Neuronal stem cell (in vitro differentiated cells): ENCODE measurements around the gene VSIG2.
"Not testable (repeated sequence)": the region's sequence is repeated elsewhere in the genome, so short reads cannot be mapped to it uniquely, and the experiment has no call there.

Source experiments
- DNase-seq: peaks from one replicate; pipeline ENCODE4 v3.0.0-alpha.2; 2013; ENCODE audit warnings: low spot score
- H2AFZ ChIP-seq: one replicate; pipeline ENCODE4 v1.6.1; 2013; ENCODE audit warnings: mild to moderate bottlenecking, low read length, inconsistent platforms
- H2AK5ac ChIP-seq: 2 replicates; pipeline ENCODE4 v1.6.1; 2013; ENCODE audit warnings: low read depth, mild to moderate bottlenecking, inconsistent platforms, low read length, moderate library complexity, mixed read lengths
- H2BK120ac ChIP-seq: 2 replicates; pipeline ENCODE4 v1.6.1; 2013; ENCODE audit warnings: low read depth, mild to moderate bottlenecking, inconsistent platforms, low read length, moderate library complexity, mixed read lengths
- H2BK12ac ChIP-seq: one replicate; pipeline ENCODE4 v1.6.1; 2013; ENCODE audit warnings: low read length, inconsistent platforms
- H2BK15ac ChIP-seq: 2 replicates; pipeline ENCODE4 v1.6.1; 2013; ENCODE audit warnings: mild to moderate bottlenecking, low read length, inconsistent platforms, mixed read lengths
- H2BK5ac ChIP-seq: one replicate; pipeline ENCODE4 v1.6.1; 2013; ENCODE audit warnings: inconsistent platforms, mild to moderate bottlenecking, low read length, moderate library complexity
- H3K14ac ChIP-seq: one replicate; pipeline ENCODE4 v1.6.1; 2013; ENCODE audit warnings: low read length, inconsistent platforms
- H3K18ac ChIP-seq: 2 replicates; pipeline ENCODE4 v1.6.1; 2013; ENCODE audit warnings: low read length, inconsistent platforms
- H3K23ac ChIP-seq: 2 replicates; pipeline ENCODE4 v1.6.1; 2013; ENCODE audit warnings: low read depth, mild to moderate bottlenecking, mixed read lengths, low read length, inconsistent platforms; ENCODE audit not compliant: poor library complexity
- H3K27ac ChIP-seq: replicated peaks from 3 replicates; pipeline ENCODE4 v1.5.1; 2013; ENCODE audit warnings: low read length, inconsistent platforms
- H3K27me3 ChIP-seq, 3 experiments: 2 replicates each; pipeline ENCODE4 v1.6.1; 2013; ENCODE audit warnings: low read length in 3 of 3, mild to moderate bottlenecking in 2 of 3, inconsistent platforms in 1 of 3, low read depth in 1 of 3, mixed read lengths in 1 of 3, moderate library complexity in 1 of 3; ENCODE audit not compliant: control insufficient read depth in 3 of 3, insufficient read depth in 3 of 3
- H3K36me3 ChIP-seq, 2 donors: replicated peaks in 1 of 2; 2 replicates each; pipeline ENCODE4 v1.6.1; 2013; ENCODE audit warnings: low read length in 2 of 2; ENCODE audit not compliant: control insufficient read depth in 2 of 2, insufficient read depth in 2 of 2
- H3K4ac ChIP-seq: 2 replicates; pipeline ENCODE4 v1.6.1; 2013; ENCODE audit warnings: inconsistent platforms, mild to moderate bottlenecking, low read length, moderate library complexity
- H3K4me1 ChIP-seq, 2 donors: 1 replicate in 1 of 2; 2 replicates in 1 of 2; pipeline ENCODE4 v1.6.1; 2013; ENCODE audit warnings: low read length in 2 of 2, low read depth in 1 of 2; ENCODE audit not compliant: control insufficient read depth in 2 of 2, insufficient read depth in 1 of 2
- H3K4me2 ChIP-seq: one replicate; pipeline ENCODE4 v1.6.1; 2013; ENCODE audit warnings: mild to moderate bottlenecking, low read length, inconsistent platforms; ENCODE audit not compliant: insufficient read depth, poor library complexity, severe bottlenecking
- H3K4me3 ChIP-seq, 2 donors: 2 replicates each; pipeline ENCODE4 v1.5.1; 2013; ENCODE audit warnings: low read length in 2 of 2, mild to moderate bottlenecking in 2 of 2, inconsistent platforms in 1 of 2, moderate library complexity in 1 of 2
- H3K79me1 ChIP-seq: one replicate; pipeline ENCODE4 v1.6.1; 2013; ENCODE audit warnings: low read depth, mild to moderate bottlenecking, inconsistent platforms, low read length, moderate library complexity
- H3K9ac ChIP-seq: one replicate; pipeline ENCODE4 v1.6.1; 2013; ENCODE audit warnings: mild to moderate bottlenecking, low read depth, low read length, inconsistent platforms; ENCODE audit not compliant: poor library complexity
- H3K9me3 ChIP-seq, 2 donors: replicated peaks in 1 of 2; 2 replicates each; pipeline versions ENCODE3 to v1.6.1; 2013; ENCODE audit warnings: low read length in 2 of 2, mild to moderate bottlenecking in 2 of 2, inconsistent platforms in 1 of 2, low read depth in 1 of 2, mixed read lengths in 1 of 2, moderate library complexity in 1 of 2; ENCODE audit not compliant: control insufficient read depth in 2 of 2, insufficient read depth in 1 of 2
- H4K8ac ChIP-seq: one replicate; pipeline ENCODE4 v1.6.1; 2013; ENCODE audit warnings: low read depth, mild to moderate bottlenecking, inconsistent platforms, low read length, moderate library complexity
- H4K91ac ChIP-seq: one replicate; pipeline ENCODE4 v1.6.1; 2013; ENCODE audit warnings: low read length, low read depth, mild to moderate bottlenecking, inconsistent platforms; ENCODE audit not compliant: poor library complexity
- WGBS, 2 donors: extraction: QIAGEN DNeasy Blood & Tissue Kit; methylation state at CpG; one replicate each; pipeline ENCODE4 v1.1.7; 2013; ENCODE audit warnings: missing lambda C conversion rate in 2 of 2, mixed read lengths in 1 of 2; ENCODE audit not compliant: insufficient read length in 2 of 2, insufficient replicate concordance in 1 of 2; ENCODE audit errors: extremely low coverage in 2 of 2; 5-methylcytosine and 5-hydroxymethylcytosine counted together

VSIG2 gene

GRCh38 chr11:124779568-124779967 is 27.5 kb upstream of the VSIG2 start:
- Histone ChIP-seq H3K36me3 (peaks cover 3 to 69% of the 10 kb centered on the region in 2 donors), H3K4me1 (no peaks in the 10 kb centered on the region), H3K79me1 (no peaks in the 10 kb centered on the region), H2BK120ac (no peak overlapping the region), H3K23ac (no peak overlapping the region), H3K4me3 (no peak overlapping the region), H3K9me3 (no peaks in the 10 kb centered on the region), H4K8ac (no peak overlapping the region), H3K18ac (no peak overlapping the region), H4K91ac (no peak overlapping the region), H2BK15ac (no peak overlapping the region), H3K27ac (no peak overlapping the region), H3K9ac (no peak overlapping the region), H2BK12ac (no peak overlapping the region), H2AK5ac (no peak overlapping the region), H3K14ac (no peak overlapping the region), H3K27me3 (no peaks in the 10 kb centered on the region), H2BK5ac (no peak overlapping the region), H3K4ac (no peak overlapping the region), H2AFZ (no peak overlapping the region), H3K4me2 (no peak overlapping the region)
- DNase-seq, result no peak
- no CpG with 5 or more reads among the region's 1 CpG for WGBS, 2 donors

- H3K23ac ChIP-seq, result no peak overlapping the region
- no peak overlapping the region for H4K8ac ChIP-seq
- no peak overlapping the region for H3K4me3 ChIP-seq
- no peak overlapping the region for H2AFZ ChIP-seq
- no peak overlapping the region for H3K14ac ChIP-seq
- peaks cover 4 to 79% of the 10 kb centered on the region in 2 donors for H3K36me3 ChIP-seq
- no peaks in the 10 kb centered on the region for H3K4me1 ChIP-seq
- no peaks in the 10 kb centered on the region for H3K27me3 ChIP-seq
- no peak overlapping the region for H4K91ac ChIP-seq
- no peak overlapping the region for H3K27ac ChIP-seq
- no CpG with 5 or more reads among the region's 2 CpGs for WGBS, 2 donors
- no peaks in the 10 kb centered on the region for H3K9me3 ChIP-seq
- H3K4me2 ChIP-seq, result no peak overlapping the region
- no peak overlapping the region for H3K18ac ChIP-seq
- no peak overlapping the region for H3K9ac ChIP-seq
- no peak overlapping the region for H3K4ac ChIP-seq
- H2BK15ac ChIP-seq, result no peak overlapping the region
- no peak overlapping the region for H2AK5ac ChIP-seq
- H2BK5ac ChIP-seq, result no peak overlapping the region
- H2BK120ac ChIP-seq, result no peak overlapping the region
- no peak for DNase-seq
- H3K79me1 ChIP-seq, result no peaks in the 10 kb centered on the region
- no peak overlapping the region for H2BK12ac ChIP-seq
Observed at GRCh38 chr11:124778281-124778680, 26.2 kb upstream of the VSIG2 start.

- H3K27ac ChIP-seq, result no peak overlapping the region
- no peak overlapping the region for H3K4ac ChIP-seq
- H3K18ac ChIP-seq, result no peak overlapping the region
- H4K8ac ChIP-seq, result no peak overlapping the region
- no peak overlapping the region for H3K23ac ChIP-seq
- DNase-seq, result no peak
- no CpG with 5 or more reads among the region's 7 CpGs for WGBS, 2 donors
- H2BK5ac ChIP-seq, result no peak overlapping the region
- H2BK120ac ChIP-seq, result no peak overlapping the region
- H3K9ac ChIP-seq, result no peak overlapping the region
- H3K36me3 ChIP-seq, result peaks cover 4 to 82% of the 10 kb centered on the region in 2 donors
- no peak overlapping the region for H2BK15ac ChIP-seq
- H2BK12ac ChIP-seq, result no peak overlapping the region
- H2AK5ac ChIP-seq, result no peak overlapping the region
- no peaks in the 10 kb centered on the region for H3K79me1 ChIP-seq
- no peak overlapping the region for H3K4me2 ChIP-seq
- no peak overlapping the region for H3K14ac ChIP-seq
- no peaks in the 10 kb centered on the region for H3K27me3 ChIP-seq
- H3K4me1 ChIP-seq, result no peaks in the 10 kb centered on the region
- H3K4me3 ChIP-seq, result no peak overlapping the region
- no peak overlapping the region for H4K91ac ChIP-seq
- no peak overlapping the region for H2AFZ ChIP-seq
- no peaks in the 10 kb centered on the region for H3K9me3 ChIP-seq
Observed at GRCh38 chr11:124776865-124777645, 25.0 kb upstream of the VSIG2 start.

GRCh38 chr11:124770959-124771358 is 18.9 kb upstream of the VSIG2 start:
- not testable (repeated sequence) for H3K4me3 ChIP-seq, H3K4me1 ChIP-seq, H3K9me3 ChIP-seq, H4K8ac ChIP-seq, H3K4me2 ChIP-seq, H3K27ac ChIP-seq, H3K14ac ChIP-seq, H3K4ac ChIP-seq, DNase-seq, H2BK5ac ChIP-seq, H3K9ac ChIP-seq, H2BK12ac ChIP-seq, H4K91ac ChIP-seq, H2AFZ ChIP-seq, H3K79me1 ChIP-seq, H3K23ac ChIP-seq, H2BK15ac ChIP-seq, H2AK5ac ChIP-seq, H2BK120ac ChIP-seq, H3K27me3 ChIP-seq, H3K18ac ChIP-seq
- WGBS, 2 donors, result no CpG with 5 or more reads among the region's 6 CpGs
- H3K36me3 ChIP-seq, result peaks cover 17 to 99% of the 10 kb centered on the region in 2 donors
